PC-3 (cell line): ENCODE results near the gene ERGIC1. TPM values are rescaled to one million over a fixed set of nuclear protein-coding genes. Genes with fewer than 3 reads are reported as not detected.
A peak's percentile ranks its signal among the peaks of the same experiment; 100 is the strongest.

Source experiments
- ATAC-seq: fragments of 200-7000 bp; cut with Tn5 transposase; 2 replicates; pipeline ENCODE4 v1.9.1; 2020; ENCODE audit warnings: mild to moderate bottlenecking, moderate library complexity
- BruUV-seq: library from RNA; stranded (reverse); fragments of 400-500 nt; replicated peaks from 2 replicates; lab custom pipeline; 2021; lab: Mats Ljungman, UMichigan
- CTCF ChIA-PET: fragments of 300-600 bp; sonication (Branson Sonifier 250); formaldehyde crosslinking; loops from one replicate; lab custom pipeline; 2022; ENCODE audit warnings: antibody characterized with exemption; lab: Charles Lee
- POLR2A ChIA-PET: fragments of 300-600 bp; sonication (Branson Sonifier 250); formaldehyde crosslinking; loops from one replicate; lab custom pipeline; 2022; ENCODE audit warnings: antibody characterized with exemption; ENCODE audit not compliant: unreplicated experiment; lab: Charles Lee
- DNase-seq: peaks from one replicate; pipeline ENCODE4 v3.0.0-alpha.2; 2015
- H2AFZ ChIP-seq: fragments of 300-600 bp; sonication (generic); 2 replicates; pipeline ENCODE4 v1.6.0; 2016; ENCODE audit warnings: antibody characterized with exemption, low read length
- H3F3A ChIP-seq: fragments of 300-600 bp; sonication (generic); one replicate; pipeline ENCODE4 v1.6.0; 2017; ENCODE audit warnings: antibody characterized with exemption, low read length, control low read depth, mild to moderate bottlenecking; ENCODE audit not compliant: unreplicated experiment
- H3K27ac ChIP-seq: fragments of 300-600 bp; sonication (generic); 2 replicates; pipeline ENCODE4 v1.5.1; 2016; ENCODE audit warnings: mild to moderate bottlenecking, low read length
- H3K27me3 ChIP-seq: fragments of 300-600 bp; sonication (generic); 2 replicates; pipeline ENCODE4 v1.6.1; 2016; ENCODE audit warnings: low read length, mixed read lengths
- H3K36me3 ChIP-seq: fragments of 300-600 bp; sonication (generic); 2 replicates; pipeline ENCODE4 v1.6.1; 2016; ENCODE audit warnings: low read depth, mixed run types, low read length, mixed read lengths
- H3K4me1 ChIP-seq: fragments of 300-600 bp; sonication (generic); 2 replicates; pipeline ENCODE4 v1.5.1; 2016; ENCODE audit warnings: low read length; ENCODE audit not compliant: insufficient read depth
- H3K4me2 ChIP-seq: fragments of 300-600 bp; sonication (generic); 2 replicates; pipeline ENCODE4 v1.6.0; 2016; ENCODE audit warnings: low read length
- H3K4me3 ChIP-seq: fragments of 300-600 bp; sonication (generic); 2 replicates; pipeline ENCODE4 v1.5.1; 2016; ENCODE audit warnings: mild to moderate bottlenecking, low read length, mixed read lengths
- H3K79me2 ChIP-seq: fragments of 300-600 bp; sonication (generic); 2 replicates; pipeline ENCODE4 v1.6.1; 2017; ENCODE audit warnings: low read length, mixed read lengths
- H3K9ac ChIP-seq: fragments of 300-600 bp; sonication (generic); 2 replicates; pipeline ENCODE4 v1.6.0; 2016; ENCODE audit warnings: mild to moderate bottlenecking, low read length
- H3K9me2 ChIP-seq: fragments of 300-600 bp; sonication (generic); replicated peaks from 2 replicates; pipeline ENCODE4 v1.6.1; 2016; ENCODE audit warnings: mixed run types, low read length, mixed read lengths
- H3K9me3 ChIP-seq: fragments of 300-600 bp; sonication (generic); 2 replicates; pipeline ENCODE4 v1.6.1; 2016; ENCODE audit warnings: low read length, mixed read lengths
- H4K20me1 ChIP-seq: fragments of 300-600 bp; sonication (generic); 2 replicates; pipeline ENCODE4 v1.6.1; 2016; ENCODE audit warnings: low read length, mixed read lengths
- CTCF ChIP-seq: fragments of 300-600 bp; sonication (generic); conservative IDR thresholded peaks from 2 replicates; pipeline ENCODE4 v1.5.1; 2017; ENCODE audit warnings: antibody characterized with exemption, low read depth, mild to moderate bottlenecking, low read length
- EZH2 ChIP-seq: fragments of 300-600 bp; sonication (generic); IDR thresholded peaks from one replicate; pipeline ENCODE4 v1.6.1; 2017; ENCODE audit warnings: antibody characterized with exemption, mild to moderate bottlenecking, low read length; ENCODE audit not compliant: unreplicated experiment
- EZH2phosphoT487 ChIP-seq: fragments of 300-600 bp; sonication (generic); IDR thresholded peaks from 2 replicates; pipeline ENCODE4 v1.6.1; 2018; ENCODE audit warnings: mild to moderate bottlenecking, antibody characterized with exemption, low read length, borderline replicate concordance
- intact Hi-C: fragments of 100-400 bp; cut with micrococcal nuclease; formaldehyde crosslinking; loops from 2 replicates; pipeline ENCODE4 v1.9.0; 2023
- total RNA-seq: library from RNA; depleted of rRNA; stranded (reverse); fragments of >200 nt; gene quantifications from 2 replicates; pipeline ENCODE4 v1.2.3, GENCODE V29; 2014

ERGIC1 gene
- total RNA-seq, 1 experiment from 2014 or later, result 148 TPM

- CTCF ChIA-PET, result no interaction called here
- Histone ChIP-seq H3K4me2 (no peak overlapping the region), H4K20me1 (no peaks in the 10 kb centered on the region)
Measured at GRCh38 chr5:172855597-172856292, 21.7 kb downstream of the ERGIC1 start.

GRCh38 chr5:172856336-172856735 is 22.3 kb downstream of the ERGIC1 start:
- CTCF ChIA-PET, result no interaction called here
- POLR2A ChIA-PET, result no interaction called here
- no peak overlapping the region for H3K9ac ChIP-seq
- no peaks in the 10 kb centered on the region for H3K9me2 ChIP-seq
- H3K27me3 ChIP-seq, result no peaks in the 10 kb centered on the region
- H3K4me1 ChIP-seq, result peaks cover 31% of the 10 kb centered on the region
- BruUV-seq, result no TSS peak
- no peak for ATAC-seq
- H3F3A ChIP-seq, result no peaks in the 10 kb centered on the region
- intact Hi-C loops, result no loop called here
- H4K20me1 ChIP-seq, result no peaks in the 10 kb centered on the region
- peaks cover 97% of the 10 kb centered on the region for H3K79me2 ChIP-seq
- H2AFZ ChIP-seq, result no peak overlapping the region
- TF ChIP-seq EZH2, result no peak
- no peak for TF ChIP-seq EZH2phosphoT487
- no peak for TF ChIP-seq CTCF
- H3K27ac ChIP-seq, result no peak overlapping the region
- H3K36me3 ChIP-seq, result no peaks in the 10 kb centered on the region; the same call in 1 of the 2 replicates
- no peak overlapping the region for H3K4me3 ChIP-seq
- H3K9me3 ChIP-seq, result no peaks in the 10 kb centered on the region
- H3K4me2 ChIP-seq, result no peak overlapping the region
- no peak for DNase-seq

More at GRCh38 chr5:172855597-172856292, 21.7 kb downstream of the ERGIC1 start:
- Histone ChIP-seq H3K9me2 (no peaks in the 10 kb centered on the region), H3K36me3 (no peaks in the 10 kb centered on the region; the same call in 1 of the 2 replicates), H3K9ac (no peak overlapping the region), H2AFZ (no peak overlapping the region), H3K79me2 (peaks cover 93% of the 10 kb centered on the region), H3F3A (no peaks in the 10 kb centered on the region), H3K4me3 (no peak overlapping the region), H3K4me1 (peaks cover 31% of the 10 kb centered on the region), H3K27me3 (no peaks in the 10 kb centered on the region), H3K9me3 (no peaks in the 10 kb centered on the region), H3K27ac (no peak overlapping the region)
- TF ChIP-seq EZH2 (no peak), EZH2phosphoT487 (no peak), CTCF (no peak)
- POLR2A ChIA-PET, result no interaction called here
- intact Hi-C loops, result no loop called here
- ATAC-seq (no peak), DNase-seq (no peak)
- BruUV-seq, result no TSS peak

GRCh38 chr5:172857982-172858381 is 23.9 kb downstream of the ERGIC1 start:
- CTCF ChIA-PET, result no interaction called here
- DNase-seq (no peak), ATAC-seq (peak; percentile 8)
- Histone ChIP-seq H3K27ac (peak overlapping the region; percentile 84), H3K4me1 (peaks cover 36% of the 10 kb centered on the region), H4K20me1 (no peaks in the 10 kb centered on the region), H3K9ac (peak overlapping the region; percentile 68), H3K4me3 (no peak overlapping the region), H2AFZ (no peak overlapping the region), H3K9me2 (no peaks in the 10 kb centered on the region), H3K27me3 (no peaks in the 10 kb centered on the region), H3F3A (no peaks in the 10 kb centered on the region), H3K4me2 (no peak overlapping the region), H3K79me2 (peaks cover 84% of the 10 kb centered on the region), H3K36me3 (no peaks in the 10 kb centered on the region; the same call in 1 of the 2 replicates), H3K9me3 (no peaks in the 10 kb centered on the region)
- POLR2A ChIA-PET, result no interaction called here
- intact Hi-C loops, result loop anchor here (2.0 kb wide), 1 partner anchor 85 kb away; no protein-coding TSS in a partner anchor
- no TSS peak for BruUV-seq
- TF ChIP-seq EZH2phosphoT487, result no peak
- TF ChIP-seq EZH2, result no peak
- TF ChIP-seq CTCF, result no peak
